ENCODE measurements around the gene RAP1GAP2.

- TF ChIP-seq CTCF (IDR thresholded peaks at IDR 0.05) (no peak), POLR2A (IDR thresholded peaks at IDR 0.05) (no peak), POLR2AphosphoS5 (IDR thresholded peaks at IDR 0.05) (no peak), EP300 (IDR thresholded peaks at IDR 0.05) (no peak)
Measured at GRCh38 chr17:2799653-2800052, 3.4 kb downstream of the RAP1GAP2 start.
